ENCODE results near the gene DPP6.
A peak's percentile ranks its signal among the peaks of the same experiment; 100 is the strongest.

DPP6 gene

GRCh38 chr7:154259396-154259795 is 207.2 kb downstream of the DPP6 start:
- no peak overlapping the region for H3K27ac ChIP-seq
- no peaks in the 10 kb centered on the region for H3K27me3 ChIP-seq (ENCODE audit: insufficient read depth, low read depth, severe bottlenecking)
- no peak for DNase-seq
- H3K36me3 ChIP-seq = no peaks in the 10 kb centered on the region
- H3K9me3 ChIP-seq (ENCODE audit: severe bottlenecking) = no peaks in the 10 kb centered on the region
- H3K4me3 ChIP-seq (ENCODE audit: low read depth, low read length) = no peak overlapping the region
- no peak for TF ChIP-seq CTCF (IDR thresholded peaks at IDR 0.05; ENCODE audit: low read depth, low read length)

- Histone ChIP-seq H3K36me3 (no peaks in the 10 kb centered on the region), H3K27ac (no peak overlapping the region), H3K4me3 (ENCODE audit: low read depth, low read length) (peak overlapping the region; percentile 21), H3K27me3 (ENCODE audit: insufficient read depth, low read depth, severe bottlenecking) (no peaks in the 10 kb centered on the region), H3K9me3 (ENCODE audit: severe bottlenecking) (peaks cover 4% of the 10 kb centered on the region)
- peak; percentile 24; the same call in 1 of the 2 replicates for TF ChIP-seq CTCF (IDR thresholded peaks at IDR 0.05; ENCODE audit: low read depth, low read length)
- DNase-seq = peak; percentile 85
These were observed 235.2 kb downstream of the DPP6 start for GRCh38 chr7:154287356-154287755.

GRCh38 chr7:154289119-154289518 is 236.9 kb downstream of the DPP6 start:
- no peaks in the 10 kb centered on the region for H3K36me3 ChIP-seq
- no peak for DNase-seq
- no peak for TF ChIP-seq CTCF (IDR thresholded peaks at IDR 0.05; ENCODE audit: low read depth, low read length)
- H3K27me3 ChIP-seq (ENCODE audit: insufficient read depth, low read depth, severe bottlenecking) = no peaks in the 10 kb centered on the region
- no peak overlapping the region for H3K27ac ChIP-seq
- no peak overlapping the region for H3K4me3 ChIP-seq (ENCODE audit: low read depth, low read length)
- H3K9me3 ChIP-seq (ENCODE audit: severe bottlenecking) = peaks cover 4% of the 10 kb centered on the region

GRCh38 chr7:154296443-154296842 is 244.2 kb downstream of the DPP6 start:
- no peak for DNase-seq
- H3K27ac ChIP-seq = no peak overlapping the region
- no peaks in the 10 kb centered on the region for H3K9me3 ChIP-seq (ENCODE audit: severe bottlenecking)
- H3K27me3 ChIP-seq (ENCODE audit: insufficient read depth, low read depth, severe bottlenecking) = no peaks in the 10 kb centered on the region
- no peaks in the 10 kb centered on the region for H3K36me3 ChIP-seq
- H3K4me3 ChIP-seq (ENCODE audit: low read depth, low read length) = no peak overlapping the region
- no peak for TF ChIP-seq CTCF (IDR thresholded peaks at IDR 0.05; ENCODE audit: low read depth, low read length)

- Histone ChIP-seq H3K27ac (no peak overlapping the region), H3K4me3 (ENCODE audit: low read depth, low read length) (no peak overlapping the region), H3K36me3 (no peaks in the 10 kb centered on the region), H3K9me3 (ENCODE audit: severe bottlenecking) (no peaks in the 10 kb centered on the region), H3K27me3 (ENCODE audit: insufficient read depth, low read depth, severe bottlenecking) (no peaks in the 10 kb centered on the region)
- DNase-seq = no peak
- no peak for TF ChIP-seq CTCF (IDR thresholded peaks at IDR 0.05; ENCODE audit: low read depth, low read length)
These were observed 247.5 kb downstream of the DPP6 start for GRCh38 chr7:154299736-154300135.

- DNase-seq = no peak
- Histone ChIP-seq H3K9me3 (ENCODE audit: severe bottlenecking) (no peaks in the 10 kb centered on the region), H3K27me3 (ENCODE audit: insufficient read depth, low read depth, severe bottlenecking) (no peaks in the 10 kb centered on the region), H3K4me3 (ENCODE audit: low read depth, low read length) (no peak overlapping the region), H3K36me3 (no peaks in the 10 kb centered on the region), H3K27ac (no peak overlapping the region)
- 0 out of 2 replicates have a peak, but pooled peaks have one; percentile 18 for TF ChIP-seq CTCF (IDR thresholded peaks at IDR 0.05; ENCODE audit: low read depth, low read length)
These were observed 250.2 kb downstream of the DPP6 start for GRCh38 chr7:154302380-154302779.
